GM23338 (cell line): ENCODE data around the gene EMILIN3. TPM values are rescaled to one million over a fixed set of nuclear protein-coding genes. Genes with fewer than 3 reads are reported as not detected.

Experiments
- ATAC-seq: fragments of 200-7000 bp; cut with Tn5 transposase; 3 replicates; pipeline ENCODE4 v1.9.1; 2020
- DNase-seq: peaks from one replicate; pipeline ENCODE4 v3.0.0-alpha.2; 2015; ENCODE audit warnings: low spot score
- H2AFZ ChIP-seq: fragments of 200-600 bp; sonication (generic); 2 replicates; pipeline ENCODE4 v1.8.0; 2016; ENCODE audit warnings: antibody characterized with exemption, mild to moderate bottlenecking, moderate library complexity
- H3F3A ChIP-seq: fragments of 200-600 bp; sonication (generic); replicated peaks from 2 replicates; pipeline ENCODE4 v1.8.0; 2017; ENCODE audit warnings: antibody characterized with exemption, mixed run types, low read depth
- H3K27ac ChIP-seq: fragments of 200-600 bp; sonication (generic); 2 replicates; pipeline ENCODE4 v1.6.1; 2016; ENCODE audit warnings: low read depth
- H3K27me3 ChIP-seq: fragments of 200-600 bp; sonication (generic); 2 replicates; pipeline ENCODE4 v1.8.0; 2016; ENCODE audit warnings: mild to moderate bottlenecking, mixed run types, moderate library complexity; ENCODE audit not compliant: insufficient read depth
- H3K36me3 ChIP-seq: fragments of 200-600 bp; sonication (generic); 2 replicates; pipeline ENCODE4 v1.8.0; 2016; ENCODE audit warnings: mild to moderate bottlenecking; ENCODE audit not compliant: insufficient read depth
- H3K4me1 ChIP-seq: fragments of 200-600 bp; sonication (generic); 2 replicates; pipeline ENCODE4 v1.8.0; 2016; ENCODE audit warnings: mild to moderate bottlenecking, moderate library complexity; ENCODE audit not compliant: insufficient read depth
- H3K4me2 ChIP-seq: fragments of 200-600 bp; sonication (generic); 2 replicates; pipeline ENCODE4 v1.7.1; 2017; ENCODE audit warnings: mixed run types
- H3K4me3 ChIP-seq: fragments of 200-600 bp; sonication (generic); 2 replicates; pipeline ENCODE4 v1.6.1; 2016; ENCODE audit warnings: mixed run types
- H3K79me2 ChIP-seq: fragments of 200-600 bp; sonication (generic); replicated peaks from 2 replicates; pipeline ENCODE4 v1.8.0; 2017; ENCODE audit warnings: mild to moderate bottlenecking; ENCODE audit not compliant: insufficient read depth
- H3K9me2 ChIP-seq: fragments of 200-600 bp; sonication (generic); 2 replicates; pipeline ENCODE4 v1.8.0; 2017; ENCODE audit not compliant: insufficient read depth
- H4K20me1 ChIP-seq: fragments of 200-600 bp; sonication (generic); replicated peaks from 2 replicates; pipeline ENCODE4 v1.8.0; 2017; ENCODE audit warnings: mild to moderate bottlenecking; ENCODE audit not compliant: insufficient read depth
- H3K27ac Mint-ChIP-seq: 2 replicates; pipeline ENCODE4 v1.8.0; 2020; ENCODE audit warnings: inconsistent platforms, mild to moderate bottlenecking, moderate library complexity, mixed read lengths
- H3K27me3 Mint-ChIP-seq: 3 replicates; pipeline ENCODE4 v1.8.0; 2022; ENCODE audit warnings: low read depth, mild to moderate bottlenecking, moderate library complexity, mixed read lengths, inconsistent platforms; ENCODE audit not compliant: insufficient read depth, poor library complexity
- H3K36me3 Mint-ChIP-seq: 3 replicates; pipeline ENCODE4 v1.8.0; 2021; ENCODE audit warnings: low read depth, mild to moderate bottlenecking, inconsistent platforms, moderate library complexity, mixed read lengths
- H3K4me1 Mint-ChIP-seq: 3 replicates; pipeline ENCODE4 v1.8.0; 2020; ENCODE audit warnings: mild to moderate bottlenecking, inconsistent platforms, mixed read lengths
- H3K4me3 Mint-ChIP-seq: 3 replicates; pipeline ENCODE4 v1.8.0; 2021; ENCODE audit warnings: moderate library complexity, mild to moderate bottlenecking, inconsistent platforms, mixed read lengths
- H3K9me3 Mint-ChIP-seq: 3 replicates; pipeline ENCODE4 v1.8.0; 2020; ENCODE audit warnings: moderate library complexity, mild to moderate bottlenecking, inconsistent platforms, mixed read lengths
- CREB1 ChIP-seq: fragments of 250-450 bp; sonication (Bioruptor Pico); IDR thresholded peaks from 2 replicates; pipeline ENCODE4 v1.5.0; 2020; ENCODE audit warnings: low read depth, mild to moderate bottlenecking, moderate library complexity
- CTCF ChIP-seq, 2 experiments: fragments of 200-600 bp in 1 of 2; sonication (generic) in 1 of 2; conservative IDR thresholded peaks; 2 replicates each; pipeline versions ENCODE4 v1.5.1 to v1.6.1; 2016 to 2017; ENCODE audit warnings: antibody characterized with exemption in 2 of 2, low read depth in 2 of 2, mild to moderate bottlenecking in 2 of 2, moderate library complexity in 1 of 2
- EZH2 ChIP-seq: fragments of 200-600 bp; sonication (generic); IDR thresholded peaks from one replicate; pipeline ENCODE4 v1.8.0; 2017; ENCODE audit warnings: antibody characterized with exemption, mild to moderate bottlenecking, low read depth; ENCODE audit not compliant: unreplicated experiment
- EZH2phosphoT487 ChIP-seq: fragments of 200-600 bp; sonication (generic); IDR thresholded peaks from one replicate; pipeline ENCODE4 v1.8.1; 2018; ENCODE audit warnings: antibody characterized with exemption; ENCODE audit not compliant: unreplicated experiment
- JUNB ChIP-seq: IDR thresholded peaks from one replicate; pipeline ENCODE4 v1.6.1; 2016; ENCODE audit warnings: antibody characterized with exemption; ENCODE audit not compliant: unreplicated experiment
- NANOG ChIP-seq: IDR thresholded peaks from 2 replicates; pipeline ENCODE4 v1.6.1; 2016; ENCODE audit warnings: antibody characterized with exemption, borderline replicate concordance
- POLR2AphosphoS5 ChIP-seq: IDR thresholded peaks from 2 replicates; pipeline ENCODE4 v1.6.1; 2016; ENCODE audit warnings: antibody characterized with exemption, low read depth
- REST ChIP-seq: IDR thresholded peaks from one replicate; pipeline ENCODE4 v1.6.1; 2018; ENCODE audit warnings: antibody characterized with exemption; ENCODE audit not compliant: unreplicated experiment
- STAT1 ChIP-seq: IDR thresholded peaks from one replicate; pipeline ENCODE4 v1.6.1; 2016; ENCODE audit warnings: antibody characterized with exemption; ENCODE audit not compliant: unreplicated experiment
- ZNF114 ChIP-seq: fragments of 250-450 bp; sonication (Bioruptor Pico); IDR thresholded peaks from 2 replicates; pipeline ENCODE4 v1.5.0; 2020; ENCODE audit warnings: mild to moderate bottlenecking, moderate library complexity
- ZNF331 ChIP-seq: fragments of 250-450 bp; sonication (Bioruptor Pico); IDR thresholded peaks from 2 replicates; pipeline ENCODE4 v1.5.0; 2020; ENCODE audit warnings: low read depth, mild to moderate bottlenecking, moderate library complexity
- polyA plus RNA-seq: library from polyadenylated mRNA; unstranded; fragments of >200 nt; fragmentation: Nextera tagmentation; extraction: Ambion mirVana; gene quantifications from 2 replicates; pipeline ENCODE4 v1.2.1, GENCODE V29; 2016
- total RNA-seq: library from RNA; depleted of rRNA; stranded (reverse); fragments of >200 nt; shearing (Covaris generic); gene quantifications from 2 replicates; pipeline ENCODE4 v1.2.3, GENCODE V29; 2014
- TF ChIP-seq, protein P1 (sequence below): fragments of 250-450 bp; sonication (Bioruptor Pico); IDR thresholded peaks from 2 replicates; pipeline ENCODE4 v1.5.0; 2020; ENCODE audit warnings: mild to moderate bottlenecking, moderate library complexity

EMILIN3 gene
- total and polyA plus RNA-seq, 2 experiments from 2014 or later: 0.53 to 6.6 TPM

DNA sequence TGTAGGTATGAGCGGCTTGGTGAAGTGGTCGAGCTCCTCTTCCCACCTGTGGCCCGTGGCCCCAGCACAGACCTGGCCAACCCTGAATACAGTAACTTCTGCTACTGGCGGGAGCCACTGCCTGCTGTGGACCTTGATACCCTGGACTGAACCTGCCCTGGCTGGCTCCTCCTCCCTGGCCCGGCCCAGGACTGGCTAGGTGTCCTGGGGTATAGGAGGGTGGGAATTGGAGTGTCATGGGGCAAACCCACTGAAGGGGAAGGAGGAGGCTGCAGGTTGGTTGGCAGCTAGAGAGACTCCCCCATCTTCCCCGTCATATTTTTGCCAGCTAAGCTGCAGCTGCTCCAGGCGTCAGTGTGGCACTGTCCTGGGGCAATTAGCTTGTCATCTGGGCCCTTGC, 7.9 kb downstream of the EMILIN3 start:
- Histone ChIP-seq H3K4me1 (no peaks in the 10 kb centered on the region), H3F3A (no peaks in the 10 kb centered on the region), H3K36me3 (no peaks in the 10 kb centered on the region), H3K27ac (no peak overlapping the region), H3K4me3 (no peak overlapping the region), H3K4me2 (no peak overlapping the region), H4K20me1 (no peaks in the 10 kb centered on the region), H2AFZ (no peak overlapping the region), H3K27me3 (no peaks in the 10 kb centered on the region), H3K79me2 (no peaks in the 10 kb centered on the region), H3K9me2 (no peaks in the 10 kb centered on the region)
- Mint-ChIP-seq H3K27ac (no peak overlapping the region), H3K27me3 (peaks cover 7% of the 10 kb centered on the region), H3K9me3 (no peaks in the 10 kb centered on the region), H3K4me3 (no peak overlapping the region), H3K36me3 (no peaks in the 10 kb centered on the region), H3K4me1 (no peaks in the 10 kb centered on the region)
- no peak for ATAC-seq
- TF ChIP-seq STAT1: no peak
- TF ChIP-seq EZH2: no peak
- no peak for TF ChIP-seq CTCF (conservative IDR thresholded peaks at IDR 0.05; ENCODE audit: low read depth in 2 of 2)
- TF ChIP-seq EZH2phosphoT487: no peak
- DNase-seq: no peak

GRCh38 chr20:41358230-41358629, 8.4 kb downstream of the EMILIN3 start:
- Histone ChIP-seq H3K36me3 (no peaks in the 10 kb centered on the region), H3K4me2 (no peak overlapping the region), H2AFZ (no peak overlapping the region), H3K79me2 (no peaks in the 10 kb centered on the region), H3K27me3 (no peaks in the 10 kb centered on the region), H4K20me1 (no peaks in the 10 kb centered on the region; the same call in 1 of the 2 replicates), H3K9me2 (no peaks in the 10 kb centered on the region), H3F3A (no peaks in the 10 kb centered on the region), H3K4me1 (no peaks in the 10 kb centered on the region), H3K4me3 (no peak overlapping the region), H3K27ac (no peak overlapping the region)
- Mint-ChIP-seq H3K9me3 (no peaks in the 10 kb centered on the region), H3K4me1 (no peaks in the 10 kb centered on the region), H3K4me3 (no peak overlapping the region), H3K36me3 (no peaks in the 10 kb centered on the region), H3K27me3 (peaks cover 7% of the 10 kb centered on the region), H3K27ac (no peak overlapping the region)
- no peak for DNase-seq
- ATAC-seq: no peak
- TF ChIP-seq REST: no peak
- no peak for TF ChIP-seq CREB1 (CRISPR knock-in tag)
- TF ChIP-seq JUNB: no peak
- TF ChIP-seq ZNF114 (CRISPR knock-in tag): no peak
- TF ChIP-seq, protein P1, sequence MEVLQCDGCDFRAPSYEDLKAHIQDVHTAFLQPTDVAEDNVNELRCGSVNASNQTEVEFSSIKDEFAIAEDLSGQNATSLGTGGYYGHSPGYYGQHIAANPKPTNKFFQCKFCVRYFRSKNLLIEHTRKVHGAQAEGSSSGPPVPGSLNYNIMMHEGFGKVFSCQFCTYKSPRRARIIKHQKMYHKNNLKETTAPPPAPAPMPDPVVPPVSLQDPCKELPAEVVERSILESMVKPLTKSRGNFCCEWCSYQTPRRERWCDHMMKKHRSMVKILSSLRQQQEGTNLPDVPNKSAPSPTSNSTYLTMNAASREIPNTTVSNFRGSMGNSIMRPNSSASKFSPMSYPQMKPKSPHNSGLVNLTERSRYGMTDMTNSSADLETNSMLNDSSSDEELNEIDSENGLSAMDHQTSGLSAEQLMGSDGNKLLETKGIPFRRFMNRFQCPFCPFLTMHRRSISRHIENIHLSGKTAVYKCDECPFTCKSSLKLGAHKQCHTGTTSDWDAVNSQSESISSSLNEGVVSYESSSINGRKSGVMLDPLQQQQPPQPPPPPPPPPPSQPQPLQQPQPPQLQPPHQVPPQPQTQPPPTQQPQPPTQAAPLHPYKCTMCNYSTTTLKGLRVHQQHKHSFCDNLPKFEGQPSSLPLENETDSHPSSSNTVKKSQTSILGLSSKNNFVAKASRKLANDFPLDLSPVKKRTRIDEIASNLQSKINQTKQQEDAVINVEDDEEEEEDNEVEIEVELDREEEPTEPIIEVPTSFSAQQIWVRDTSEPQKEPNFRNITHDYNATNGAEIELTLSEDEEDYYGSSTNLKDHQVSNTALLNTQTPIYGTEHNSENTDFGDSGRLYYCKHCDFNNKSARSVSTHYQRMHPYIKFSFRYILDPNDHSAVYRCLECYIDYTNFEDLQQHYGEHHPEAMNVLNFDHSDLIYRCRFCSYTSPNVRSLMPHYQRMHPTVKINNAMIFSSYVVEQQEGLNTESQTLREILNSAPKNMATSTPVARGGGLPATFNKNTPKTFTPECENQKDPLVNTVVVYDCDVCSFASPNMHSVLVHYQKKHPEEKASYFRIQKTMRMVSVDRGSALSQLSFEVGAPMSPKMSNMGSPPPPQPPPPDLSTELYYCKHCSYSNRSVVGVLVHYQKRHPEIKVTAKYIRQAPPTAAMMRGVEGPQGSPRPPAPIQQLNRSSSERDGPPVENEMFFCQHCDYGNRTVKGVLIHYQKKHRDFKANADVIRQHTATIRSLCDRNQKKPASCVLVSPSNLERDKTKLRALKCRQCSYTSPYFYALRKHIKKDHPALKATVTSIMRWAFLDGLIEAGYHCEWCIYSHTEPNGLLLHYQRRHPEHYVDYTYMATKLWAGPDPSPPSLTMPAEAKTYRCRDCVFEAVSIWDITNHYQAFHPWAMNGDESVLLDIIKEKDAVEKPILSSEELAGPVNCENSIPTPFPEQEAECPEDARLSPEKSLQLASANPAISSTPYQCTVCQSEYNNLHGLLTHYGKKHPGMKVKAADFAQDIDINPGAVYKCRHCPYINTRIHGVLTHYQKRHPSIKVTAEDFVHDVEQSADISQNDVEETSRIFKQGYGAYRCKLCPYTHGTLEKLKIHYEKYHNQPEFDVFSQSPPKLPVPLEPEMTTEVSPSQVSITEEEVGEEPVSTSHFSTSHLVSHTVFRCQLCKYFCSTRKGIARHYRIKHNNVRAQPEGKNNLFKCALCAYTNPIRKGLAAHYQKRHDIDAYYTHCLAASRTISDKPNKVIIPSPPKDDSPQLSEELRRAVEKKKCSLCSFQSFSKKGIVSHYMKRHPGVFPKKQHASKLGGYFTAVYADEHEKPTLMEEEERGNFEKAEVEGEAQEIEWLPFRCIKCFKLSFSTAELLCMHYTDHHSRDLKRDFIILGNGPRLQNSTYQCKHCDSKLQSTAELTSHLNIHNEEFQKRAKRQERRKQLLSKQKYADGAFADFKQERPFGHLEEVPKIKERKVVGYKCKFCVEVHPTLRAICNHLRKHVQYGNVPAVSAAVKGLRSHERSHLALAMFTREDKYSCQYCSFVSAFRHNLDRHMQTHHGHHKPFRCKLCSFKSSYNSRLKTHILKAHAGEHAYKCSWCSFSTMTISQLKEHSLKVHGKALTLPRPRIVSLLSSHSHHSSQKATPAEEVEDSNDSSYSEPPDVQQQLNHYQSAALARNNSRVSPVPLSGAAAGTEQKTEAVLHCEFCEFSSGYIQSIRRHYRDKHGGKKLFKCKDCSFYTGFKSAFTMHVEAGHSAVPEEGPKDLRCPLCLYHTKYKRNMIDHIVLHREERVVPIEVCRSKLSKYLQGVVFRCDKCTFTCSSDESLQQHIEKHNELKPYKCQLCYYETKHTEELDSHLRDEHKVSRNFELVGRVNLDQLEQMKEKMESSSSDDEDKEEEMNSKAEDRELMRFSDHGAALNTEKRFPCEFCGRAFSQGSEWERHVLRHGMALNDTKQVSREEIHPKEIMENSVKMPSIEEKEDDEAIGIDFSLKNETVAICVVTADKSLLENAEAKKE (CRISPR knock-in tag): no peak
- no peak for TF ChIP-seq EZH2phosphoT487
- no peak for TF ChIP-seq POLR2AphosphoS5
- TF ChIP-seq STAT1: no peak
- TF ChIP-seq ZNF331: no peak
- TF ChIP-seq NANOG: no peak
